Measurements from ENCODE around the gene CASP9.
"Not testable (repeated sequence)": the region's sequence is repeated elsewhere in the genome, so short reads cannot be mapped to it uniquely, and the experiment has no call there.

CASP9 gene

DNA sequence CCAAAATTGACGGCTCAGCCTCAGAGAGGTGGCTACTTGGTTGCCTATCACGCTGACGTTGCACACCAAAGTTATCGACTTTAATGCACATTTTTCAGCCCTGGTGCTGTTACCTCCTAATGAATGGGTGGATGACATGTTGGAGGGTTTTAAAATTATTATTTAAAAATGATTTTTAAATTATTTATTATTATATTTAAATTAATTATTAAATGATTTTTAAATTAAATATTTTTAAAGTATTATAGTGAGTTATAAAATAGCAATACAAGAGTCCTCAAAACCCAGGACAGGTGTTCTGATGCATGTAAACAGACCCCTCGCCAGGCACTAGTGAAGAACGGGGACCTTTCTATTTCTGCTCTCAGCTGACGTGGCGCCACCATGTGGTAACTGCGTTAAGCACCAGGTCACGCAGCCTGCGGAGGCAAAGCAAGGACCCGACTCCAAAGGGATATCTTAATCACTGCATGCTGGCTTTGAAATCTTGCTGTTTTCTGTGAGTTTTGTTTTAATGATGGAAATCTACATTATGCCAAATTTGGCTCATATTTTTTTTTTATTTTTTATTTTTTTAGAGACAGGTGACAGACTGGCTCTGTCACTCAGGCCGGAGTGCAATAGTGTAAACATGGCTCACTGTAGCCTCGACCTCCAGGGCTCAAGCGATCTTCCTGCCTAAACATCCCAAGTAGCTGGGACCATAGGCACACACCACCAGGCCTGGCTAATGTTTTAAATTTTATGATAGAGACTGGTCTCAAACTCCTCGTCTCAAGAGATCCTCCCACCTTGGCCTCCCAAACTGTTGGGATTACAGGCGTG, 22.6 kb downstream of the CASP9 start:
- in situ Hi-C loops (cut with MboI; ENCODE audit: low sequenced_read_pairs), result no loop called here

DNA sequence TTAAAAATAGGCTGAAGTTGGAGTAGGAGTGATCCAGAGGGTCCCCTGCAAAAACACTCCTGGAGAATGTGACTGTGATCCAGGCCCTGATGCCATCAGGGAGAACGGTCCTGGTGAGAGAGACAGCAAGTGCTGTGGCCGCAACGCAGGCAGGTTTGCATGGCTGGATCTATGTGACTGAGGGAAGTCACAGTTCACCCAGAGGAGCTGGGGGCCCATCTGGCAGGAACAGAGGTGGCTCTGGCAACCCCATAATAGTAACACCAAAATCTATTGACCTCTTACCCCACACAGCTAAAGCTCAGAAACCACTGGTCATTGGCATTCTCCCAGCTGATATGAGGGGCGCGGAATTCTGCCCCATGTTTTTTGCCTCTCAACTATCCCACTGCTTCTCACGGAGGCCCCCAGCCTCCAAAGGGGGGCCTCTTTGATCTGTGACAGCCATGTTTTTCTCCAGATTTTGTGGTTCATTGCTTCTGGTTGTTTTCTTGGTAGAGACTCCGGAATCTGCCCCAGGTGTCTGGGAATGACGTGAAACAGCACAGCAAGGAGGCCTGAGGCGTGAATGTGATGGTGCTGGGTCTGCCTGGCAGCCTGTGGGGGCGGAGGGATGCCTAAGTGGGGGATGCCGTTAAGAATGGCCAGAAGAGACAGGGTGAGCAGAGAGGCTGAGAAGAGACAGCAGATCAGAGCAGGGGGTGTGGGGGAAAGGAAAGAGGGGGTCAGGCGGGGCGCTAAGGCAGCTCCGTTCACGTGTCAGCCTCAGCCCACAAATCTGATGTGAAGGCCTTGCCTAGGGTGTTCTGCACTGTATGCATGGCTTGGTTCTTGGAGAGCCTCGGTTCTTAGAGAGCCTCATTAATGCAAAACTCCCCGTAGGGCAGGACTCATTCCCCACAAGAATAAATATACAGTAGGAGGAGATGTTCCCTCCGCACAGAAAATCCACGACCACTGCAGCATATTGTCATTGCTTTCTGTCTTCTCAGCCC, 23.5 kb downstream of the CASP9 start:
- in situ Hi-C loops (cut with MboI; ENCODE audit: low sequenced_read_pairs), result no loop called here

DNA sequence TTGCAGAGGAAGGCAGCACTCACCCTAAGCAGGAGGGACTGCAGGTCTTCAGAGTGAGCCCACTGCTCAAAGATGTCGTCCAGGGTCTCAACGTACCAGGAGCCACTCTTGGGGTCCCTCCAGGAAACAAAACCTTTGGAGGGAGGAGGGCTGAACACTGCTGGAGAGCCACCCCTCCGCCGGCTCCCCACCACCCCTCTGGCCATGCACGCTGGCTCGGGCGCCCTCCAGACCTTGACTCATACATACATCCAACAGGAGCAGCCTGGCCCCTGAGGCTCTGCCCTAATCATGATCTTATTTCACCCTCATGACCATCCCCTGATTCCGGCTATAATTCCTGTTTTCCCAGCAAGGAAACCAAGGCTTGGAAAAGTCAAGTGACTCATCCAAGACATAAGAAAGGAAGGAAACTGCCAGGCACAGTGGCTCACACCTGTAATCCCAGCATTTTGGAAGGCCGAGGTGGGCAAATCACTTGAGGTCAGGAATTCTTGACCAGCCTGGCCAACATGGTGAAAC, 30.1 kb downstream of the CASP9 start:
- in situ Hi-C loops (cut with MboI; ENCODE audit: low sequenced_read_pairs), result no loop called here

DNA sequence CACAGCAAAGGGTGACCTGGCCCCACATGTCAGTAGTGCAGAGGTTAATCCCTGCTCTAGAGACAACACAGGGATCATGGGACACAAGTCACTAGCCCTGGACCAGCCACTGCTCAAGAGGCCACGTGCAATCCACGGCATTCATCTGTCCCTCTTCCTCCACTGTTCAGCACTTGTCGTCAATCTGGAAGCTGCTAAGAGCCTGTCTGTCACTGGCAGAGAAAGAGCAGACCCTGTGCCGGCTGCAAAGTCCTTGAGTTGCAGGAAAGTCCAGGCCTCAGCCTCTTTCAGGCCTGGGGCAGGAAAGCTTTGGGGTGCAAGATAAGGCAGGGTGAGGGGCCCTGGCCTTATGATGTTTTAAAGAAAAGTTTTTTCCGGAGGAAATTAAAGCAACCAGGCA, 31.4 kb downstream of the CASP9 start:
- in situ Hi-C loops (cut with MboI; ENCODE audit: low sequenced_read_pairs), result no loop called here

DNA sequence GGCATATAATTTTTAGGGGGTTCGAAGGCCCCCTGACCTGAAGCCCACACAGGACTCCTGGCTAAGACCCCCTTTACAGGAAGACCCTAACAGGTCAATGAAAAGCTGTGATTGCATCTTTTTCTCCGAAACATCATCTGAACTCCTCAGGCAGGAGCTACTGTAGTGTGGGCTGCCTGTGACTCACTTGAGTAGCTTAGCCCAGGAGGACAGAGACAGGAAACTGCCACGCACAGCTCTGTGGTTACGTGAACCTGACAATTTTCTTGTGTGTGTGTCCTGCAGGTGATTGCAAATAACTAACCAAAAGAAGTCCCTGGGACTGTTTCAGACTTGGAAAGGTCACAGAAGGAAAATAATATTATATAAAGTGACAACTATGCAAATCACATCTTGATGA, 33.0 kb downstream of the CASP9 start:
- in situ Hi-C loops (cut with MboI; ENCODE audit: low sequenced_read_pairs), result not testable (repeated sequence)

DNA sequence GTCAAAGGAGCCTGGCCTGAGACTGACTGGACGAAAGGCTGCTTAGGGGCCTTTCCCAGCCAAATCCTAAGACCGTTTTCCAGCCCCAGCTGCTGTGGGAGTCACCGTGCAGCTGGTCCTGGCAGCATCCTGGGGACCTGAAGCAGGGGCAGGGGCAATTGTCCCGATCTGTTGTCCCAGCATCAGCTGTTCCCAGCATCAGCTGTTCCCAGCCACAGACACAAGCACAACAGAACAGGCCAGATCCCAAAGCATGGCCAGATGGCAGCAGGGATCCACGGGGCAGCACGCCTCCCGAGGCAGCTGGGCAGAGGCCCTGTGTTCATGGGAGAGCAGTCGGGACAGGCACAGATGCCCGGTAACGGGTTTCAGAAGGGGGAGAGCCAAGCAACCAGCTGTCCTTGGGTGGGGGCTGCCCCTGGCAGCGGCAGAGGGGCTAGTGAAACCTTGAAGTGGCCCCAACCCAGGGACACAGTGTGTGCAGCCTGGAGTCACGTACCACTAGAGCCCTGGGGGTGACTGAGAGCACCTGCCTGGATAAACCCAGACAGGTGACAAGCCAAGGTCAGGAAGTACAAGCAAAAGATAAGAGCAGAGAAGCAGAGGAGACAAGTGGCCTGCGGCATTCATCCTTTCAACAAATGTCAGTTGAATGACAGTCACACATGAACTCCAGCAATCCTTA, 34.8 kb downstream of the CASP9 start:
- in situ Hi-C loops (cut with MboI; ENCODE audit: low sequenced_read_pairs), result no loop called here

DNA sequence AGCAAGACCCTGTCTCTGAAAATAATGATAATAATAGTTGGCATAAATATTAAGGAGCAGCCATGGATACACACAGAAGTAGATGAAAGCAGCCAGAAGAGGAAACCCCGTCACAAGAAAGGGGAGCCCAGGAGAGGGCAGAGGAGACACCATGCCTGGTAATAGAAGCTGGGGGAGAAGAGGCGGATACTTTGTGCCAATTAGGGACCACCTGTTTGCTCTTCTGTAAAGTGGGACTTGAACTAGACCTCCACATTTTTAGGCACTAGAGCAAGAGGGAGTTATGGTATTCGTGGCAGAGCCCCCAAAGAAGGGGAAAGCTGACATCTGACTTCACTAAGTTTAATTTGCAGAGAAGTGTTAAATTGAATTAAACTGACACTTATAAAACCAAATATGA, 35.6 kb downstream of the CASP9 start:
- in situ Hi-C loops (cut with MboI; ENCODE audit: low sequenced_read_pairs), result no loop called here

DNA sequence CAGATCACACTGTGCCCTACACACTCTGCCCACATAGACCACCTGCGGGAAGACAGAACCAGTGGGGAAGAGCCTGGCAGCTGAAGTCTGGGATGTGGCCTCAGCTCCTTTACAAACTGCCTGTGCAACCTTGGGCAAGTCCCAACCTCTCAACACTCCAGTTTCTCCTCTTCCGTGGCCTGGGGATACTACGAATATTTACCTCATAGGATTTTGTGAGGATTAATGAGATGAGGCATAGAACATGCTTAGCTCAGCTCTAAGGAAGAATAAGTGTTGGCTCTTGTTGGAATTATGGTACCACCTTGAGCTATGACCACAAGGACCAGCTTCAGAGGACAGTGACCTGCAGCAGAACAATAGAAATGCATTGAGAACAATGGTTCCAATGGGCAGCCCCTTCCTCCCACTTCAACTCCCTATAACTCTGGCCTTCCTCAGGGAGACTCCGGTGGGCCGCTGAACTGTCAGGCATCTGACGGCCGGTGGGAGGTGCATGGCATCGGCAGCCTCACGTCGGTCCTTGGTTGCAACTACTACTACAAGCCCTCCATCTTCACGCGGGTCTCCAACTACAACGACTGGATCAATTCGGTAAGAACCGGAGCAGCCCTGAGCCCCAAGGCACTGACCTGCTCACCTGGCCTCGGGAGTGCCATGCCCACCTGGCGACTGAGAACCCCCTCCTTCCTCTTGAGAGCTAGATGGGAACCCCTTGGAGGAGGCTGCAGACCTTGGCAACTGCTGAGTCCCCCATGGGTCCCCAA, 37.0 kb downstream of the CASP9 start:
- in situ Hi-C loops (cut with MboI; ENCODE audit: low sequenced_read_pairs), result not testable (repeated sequence)

DNA sequence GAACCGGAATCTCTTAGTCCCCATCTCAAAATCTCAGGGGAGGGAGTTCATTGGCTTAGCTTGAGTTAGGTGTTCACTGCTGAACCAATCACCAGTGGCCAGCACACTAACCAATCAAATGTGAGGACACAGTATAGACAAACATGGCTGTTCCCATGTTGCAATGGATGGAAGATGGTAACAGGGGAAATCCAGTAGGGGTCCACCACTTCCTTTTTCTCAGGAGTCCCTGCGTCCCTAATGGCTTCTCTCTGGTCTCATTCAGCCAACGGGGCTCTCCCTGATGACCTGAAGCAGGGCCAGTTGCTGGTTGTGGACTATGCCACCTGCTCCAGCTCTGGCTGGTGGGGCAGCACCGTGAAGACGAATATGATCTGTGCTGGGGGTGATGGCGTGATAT, 38.4 kb downstream of the CASP9 start:
- in situ Hi-C loops (cut with MboI; ENCODE audit: low sequenced_read_pairs), result no loop called here

DNA sequence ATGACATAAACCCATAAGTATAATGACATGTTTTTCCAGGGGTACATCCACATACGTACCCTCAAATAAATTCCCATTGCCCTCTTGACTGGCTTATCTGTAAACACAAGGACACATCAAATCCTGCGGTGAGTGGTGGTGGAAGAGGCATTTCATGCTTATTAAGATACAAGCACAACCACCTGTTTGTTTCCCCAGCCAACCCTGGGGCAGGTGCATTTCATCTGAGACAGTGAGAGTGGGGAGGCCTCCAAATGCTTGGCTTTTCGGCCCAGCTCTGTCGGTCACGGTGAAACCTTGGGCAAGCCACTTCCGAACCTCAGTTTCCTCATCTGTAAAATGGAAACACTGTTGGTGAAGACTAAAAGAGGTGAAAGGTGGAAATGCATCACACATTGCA, 39.6 kb downstream of the CASP9 start:
- in situ Hi-C loops (cut with MboI; ENCODE audit: low sequenced_read_pairs), result not testable (repeated sequence)

DNA sequence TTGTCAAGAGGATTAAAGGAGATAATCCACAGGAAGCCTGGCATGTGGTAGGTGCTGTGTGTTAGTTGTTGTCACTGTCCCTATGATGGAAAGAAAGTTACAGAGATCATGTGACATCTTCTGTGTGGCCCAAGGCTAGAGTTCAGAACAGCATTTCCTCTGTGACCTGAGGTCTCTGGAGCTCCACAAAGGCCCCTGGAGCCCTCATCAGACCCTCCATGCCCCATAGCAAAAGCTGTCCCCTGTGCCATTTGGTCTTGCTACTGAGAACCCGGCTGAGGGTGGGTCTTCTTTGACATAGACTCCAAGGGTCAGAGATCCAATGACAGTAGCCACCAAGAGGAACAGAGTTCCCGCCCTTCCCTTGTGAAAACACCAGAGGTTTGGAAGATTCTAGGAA, 40.0 kb downstream of the CASP9 start:
- in situ Hi-C loops (cut with MboI; ENCODE audit: low sequenced_read_pairs), result no loop called here

DNA sequence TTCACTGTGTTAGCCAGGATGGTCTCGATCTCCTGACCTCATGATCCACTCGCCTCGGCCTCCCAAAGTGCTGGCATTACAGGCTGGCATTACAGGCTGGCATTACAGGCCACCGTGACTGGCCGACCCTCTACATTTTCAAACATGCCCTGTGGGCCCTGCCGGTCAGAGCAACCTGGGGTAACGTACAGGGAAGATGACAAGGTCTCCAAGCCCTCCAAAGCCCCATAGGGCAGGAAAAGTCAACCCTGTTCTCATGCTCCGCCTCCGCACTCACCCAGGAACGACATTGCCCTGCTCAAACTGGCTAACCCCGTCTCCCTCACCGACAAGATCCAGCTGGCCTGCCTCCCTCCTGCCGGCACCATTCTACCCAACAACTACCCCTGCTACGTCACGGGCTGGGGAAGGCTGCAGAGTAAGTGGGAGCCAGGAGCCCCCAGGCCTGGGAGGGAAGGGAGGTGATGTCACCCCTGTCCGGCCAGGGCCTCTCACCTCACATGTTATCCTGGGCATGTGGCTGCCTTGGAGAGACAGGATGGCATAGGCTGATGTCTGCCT, 41.0 kb downstream of the CASP9 start:
- in situ Hi-C loops (cut with MboI; ENCODE audit: low sequenced_read_pairs), result not testable (repeated sequence)

DNA sequence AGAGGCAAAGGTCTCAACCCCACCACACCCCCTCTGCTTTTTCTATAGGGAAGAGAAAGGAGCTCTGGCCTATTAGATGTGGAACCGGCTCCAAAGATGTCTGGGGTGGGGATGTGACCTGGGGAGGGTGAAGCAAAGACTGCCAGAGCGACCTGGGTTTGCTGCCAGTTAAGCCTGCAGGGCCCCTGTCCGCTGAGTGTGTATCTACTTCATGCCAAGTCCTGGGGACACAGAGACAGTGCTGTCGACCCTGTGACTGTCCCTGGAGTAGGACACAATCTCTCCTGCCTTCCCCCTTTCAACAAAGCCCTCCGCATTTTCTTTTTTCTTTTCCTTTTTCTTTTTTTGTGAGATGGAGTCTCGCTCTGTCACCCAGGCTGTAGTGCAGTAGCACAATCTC, 41.6 kb downstream of the CASP9 start:
- in situ Hi-C loops (cut with MboI; ENCODE audit: low sequenced_read_pairs), result not testable (repeated sequence)

DNA sequence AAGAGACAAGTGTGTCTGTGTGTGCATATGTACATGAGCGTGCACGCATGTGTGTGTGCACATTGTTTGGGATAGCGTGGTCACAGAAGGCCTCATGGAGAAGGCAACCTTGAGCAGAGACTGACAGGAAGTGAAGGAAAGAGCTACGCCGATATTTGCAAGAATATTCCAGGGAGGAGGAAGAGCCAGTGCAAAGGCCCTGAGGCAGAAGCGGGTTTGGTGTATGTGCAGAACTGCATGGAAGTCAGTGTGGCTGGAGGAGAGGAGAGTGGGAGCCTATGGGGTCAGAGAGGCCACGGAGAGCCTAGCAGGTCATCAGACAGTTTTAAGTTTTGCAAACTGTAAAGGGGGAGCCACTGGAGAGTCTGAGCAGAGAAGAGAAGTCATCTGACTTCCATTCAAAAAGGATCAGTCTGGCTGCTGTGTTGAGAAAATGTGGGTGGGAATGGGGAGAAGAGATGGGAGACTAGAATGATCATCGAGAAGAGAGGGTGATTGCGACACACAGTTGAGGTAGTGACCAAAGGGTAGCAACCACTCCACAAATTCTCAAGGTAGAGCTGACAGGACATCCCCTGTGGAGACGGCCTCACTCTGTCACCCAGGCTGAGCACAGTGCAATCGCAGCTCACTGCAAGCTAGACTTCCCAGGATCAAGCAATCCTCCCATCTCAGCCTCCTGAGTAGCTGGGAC, 44.2 kb downstream of the CASP9 start:
- in situ Hi-C loops (cut with MboI; ENCODE audit: low sequenced_read_pairs), result no loop called here

DNA sequence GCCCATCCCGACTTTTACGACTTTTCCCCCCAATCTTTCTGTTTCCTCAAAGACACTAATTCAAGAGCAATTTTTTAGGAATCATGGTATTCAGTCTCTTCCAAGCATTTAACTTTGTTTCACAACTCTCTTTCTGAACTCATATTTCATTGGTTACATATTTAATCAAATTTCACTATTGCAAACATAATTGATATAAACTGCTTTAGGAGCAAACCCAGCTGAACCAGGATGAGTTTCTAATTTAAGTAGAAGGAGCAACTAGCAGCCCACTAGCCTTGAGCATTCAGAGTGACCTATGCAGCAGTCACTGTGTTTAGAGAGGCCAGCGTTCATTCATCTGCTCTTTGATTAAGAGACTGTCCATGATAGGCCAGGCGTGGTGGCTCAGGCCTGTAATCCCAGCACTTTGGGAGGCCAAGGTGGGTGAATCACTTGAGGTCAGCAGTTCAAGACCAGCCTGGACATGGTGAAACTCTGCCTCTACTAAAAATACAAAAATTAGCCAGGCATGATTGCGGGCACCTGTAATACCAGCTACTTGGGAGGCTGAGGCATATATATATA, 46.3 kb downstream of the CASP9 start:
- in situ Hi-C loops (cut with MboI; ENCODE audit: low sequenced_read_pairs), result no loop called here

DNA sequence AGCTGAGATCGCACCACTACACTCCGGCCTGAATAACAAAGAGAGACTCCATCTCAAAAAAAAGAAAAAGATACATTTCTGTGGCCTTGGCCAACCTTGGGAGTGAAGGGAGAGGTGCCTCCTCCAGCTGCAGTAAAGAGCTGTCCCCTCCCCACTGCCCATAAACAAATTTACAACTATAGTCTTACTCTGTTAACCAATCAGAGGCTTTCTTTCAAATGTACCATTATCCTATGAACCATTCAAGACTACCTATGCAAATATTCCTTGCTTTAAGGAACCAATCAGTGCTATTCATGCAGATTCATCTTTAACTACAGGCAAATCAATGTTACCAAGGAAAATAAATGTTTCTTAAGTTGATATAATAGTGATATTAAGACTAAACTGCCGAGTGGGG, 47.1 kb downstream of the CASP9 start:
- in situ Hi-C loops (cut with MboI; ENCODE audit: low sequenced_read_pairs), result no loop called here

DNA sequence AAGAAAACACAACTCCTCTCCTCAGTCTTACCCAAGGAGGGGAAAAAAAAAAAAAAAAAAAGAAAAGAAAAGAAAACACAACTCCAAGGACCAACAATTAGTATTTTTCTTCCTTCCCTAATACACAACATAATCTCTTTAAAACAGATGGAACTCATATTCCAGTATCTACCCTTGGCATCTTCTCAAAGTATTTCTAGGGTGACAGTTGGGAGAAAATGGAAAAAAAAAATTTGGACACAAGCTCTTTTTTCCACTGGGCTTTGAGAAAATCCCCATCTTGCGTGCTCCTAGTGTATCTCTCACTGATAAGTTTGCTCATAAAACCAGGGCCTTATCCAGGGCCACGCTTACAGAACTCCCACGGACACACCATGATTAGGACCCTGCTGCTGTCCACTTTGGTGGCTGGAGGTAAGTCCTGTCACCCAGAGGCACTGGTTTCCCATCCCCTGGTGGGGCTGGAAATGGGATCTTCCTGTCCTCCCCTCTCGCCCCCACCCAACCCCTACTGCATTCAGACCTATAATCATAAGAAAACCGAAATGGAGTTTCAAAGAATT, 48.2 kb downstream of the CASP9 start, which contains the start of gene CELA2B:
Gene CELA2B, plus strand, starts transcription at position 353 of the 563 bp plus-strand sequence. Its CDS starts 22 bp downstream, at position 375.
- in situ Hi-C loops (cut with MboI; ENCODE audit: low sequenced_read_pairs), result no loop called here

DNA sequence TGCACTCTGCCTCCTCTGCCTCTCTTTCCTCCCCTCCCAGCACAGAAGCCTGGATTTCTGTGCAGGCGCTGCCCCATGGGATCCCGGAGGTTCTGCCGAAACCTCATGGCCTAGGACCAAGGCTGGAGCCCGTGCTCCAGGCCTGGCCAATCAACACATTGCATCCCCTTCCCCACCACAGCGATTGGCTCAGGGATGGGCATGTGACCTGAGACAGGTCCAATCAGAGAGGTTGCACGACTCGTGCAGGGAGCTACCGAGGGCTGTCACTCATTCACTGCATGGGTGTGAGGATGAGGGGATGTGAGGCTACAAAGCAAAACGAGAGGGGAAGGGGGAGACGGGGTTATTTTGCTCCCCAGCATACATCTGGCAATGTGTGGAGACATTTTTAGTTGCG, 51.4 kb downstream of the CASP9 start:
- in situ Hi-C loops (cut with MboI; ENCODE audit: low sequenced_read_pairs), result no loop called here

DNA sequence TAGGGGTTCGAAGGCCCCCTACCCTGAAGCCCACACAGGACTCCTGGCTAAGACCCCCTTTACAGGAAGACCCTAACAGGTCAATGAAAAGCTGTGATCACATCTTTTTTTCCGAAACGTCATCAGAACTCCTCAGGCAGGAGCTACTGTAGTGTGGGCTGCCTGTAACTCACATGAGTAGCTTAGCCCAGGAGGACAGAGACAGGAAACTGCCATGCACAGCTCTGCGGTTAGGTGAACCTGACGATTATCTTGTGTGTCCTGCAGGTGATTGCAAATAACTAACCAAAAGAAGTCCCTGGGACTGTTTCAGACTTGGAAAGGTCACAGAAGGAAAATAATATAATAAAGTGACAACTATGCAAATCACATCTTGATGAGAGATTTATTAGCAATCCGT, 52.3 kb downstream of the CASP9 start:
- in situ Hi-C loops (cut with MboI; ENCODE audit: low sequenced_read_pairs), result not testable (repeated sequence)

Measured in HL-60/S4 (cell line).